Fibroblast of lung (primary cell): Measurements from ENCODE around the gene TSPOAP1. TPM values are rescaled to one million over a fixed set of nuclear protein-coding genes. Genes with fewer than 3 reads are reported as not detected.

ENCODE experiments used
- DNase-seq, 2 donors: peaks; one replicate each; pipeline versions ENCODE4 v3.0.0 to v3.0.0-alpha.2; 2010; ENCODE audit warnings: low read depth in 2 of 2
- H2AFZ ChIP-seq: 2 replicates; pipeline ENCODE4 v1.5.1; 2012; ENCODE audit warnings: low read length, control low read depth, inconsistent platforms
- H3K27ac ChIP-seq: 2 replicates; pipeline ENCODE4 v1.5.1; 2011; ENCODE audit warnings: low read length, control low read depth; ENCODE audit not compliant: insufficient read depth
- H3K27me3 ChIP-seq: 2 replicates; pipeline ENCODE4 v1.5.1; 2011; ENCODE audit warnings: mild to moderate bottlenecking, low read length; ENCODE audit not compliant: control insufficient read depth, insufficient read depth
- H3K36me3 ChIP-seq: 2 replicates; pipeline ENCODE4 v1.5.1; 2011; ENCODE audit warnings: low read length; ENCODE audit not compliant: control insufficient read depth, insufficient read depth
- H3K4me1 ChIP-seq: 2 replicates; pipeline ENCODE4 v1.5.1; 2011; ENCODE audit warnings: low read length; ENCODE audit not compliant: control insufficient read depth, insufficient read depth; ENCODE audit errors: extremely low read depth
- H3K4me2 ChIP-seq: 2 replicates; pipeline ENCODE4 v1.5.1; 2011; ENCODE audit warnings: low read length, control low read depth; ENCODE audit not compliant: insufficient read depth; ENCODE audit errors: extremely low read depth
- H3K4me3 ChIP-seq, 4 experiments: fragments of 200-600 bp in 1 of 4; sonication (generic) in 1 of 4; replicated peaks in 1 of 4; 2 replicates each; pipeline ENCODE4 v1.5.1; 2011 to 2016; ENCODE audit warnings: low read length in 4 of 4, low read depth in 3 of 4, mild to moderate bottlenecking in 3 of 4, control low read depth in 2 of 4, inconsistent platforms in 1 of 4, mixed read lengths in 1 of 4; ENCODE audit not compliant: insufficient read depth in 1 of 4; ENCODE audit errors: control extremely low read depth in 1 of 4
- H3K79me2 ChIP-seq: 2 replicates; pipeline ENCODE4 v1.5.1; 2012; ENCODE audit warnings: mild to moderate bottlenecking, low read length, inconsistent platforms; ENCODE audit not compliant: control insufficient read depth, insufficient read depth
- H3K9ac ChIP-seq: 2 replicates; pipeline ENCODE4 v1.5.1; 2011; ENCODE audit warnings: mild to moderate bottlenecking, low read length, control low read depth; ENCODE audit not compliant: insufficient read depth
- H3K9me3 ChIP-seq: 2 replicates; pipeline ENCODE4 v1.5.1; 2012; ENCODE audit warnings: low read depth, low read length; ENCODE audit not compliant: control insufficient read depth, insufficient read depth
- H4K20me1 ChIP-seq: 2 replicates; pipeline ENCODE4 v1.5.1; 2011; ENCODE audit warnings: low read length; ENCODE audit not compliant: control insufficient read depth, insufficient read depth; ENCODE audit errors: extremely low read depth
- EZH2 ChIP-seq: IDR thresholded peaks from 2 replicates; pipeline ENCODE4 v1.5.1; 2012; ENCODE audit warnings: low read length, control low read depth, mild to moderate bottlenecking; ENCODE audit errors: missing control alignments
- polyA plus RNA-seq, 2 donors: library from polyadenylated mRNA; depleted of rRNA in 1 of 2; stranded (reverse) in 1 of 2; unstranded in 1 of 2; fragments of >200 nt; gene quantifications; 2 replicates each; pipeline ENCODE4 v1.2.1, GENCODE V29; 2011 to 2012; ENCODE audit warnings: missing spikeins in 1 of 2
- total RNA-seq: library from RNA; depleted of rRNA; stranded (reverse); fragments of >200 nt; gene quantifications from 2 replicates; pipeline ENCODE4 v1.2.1, GENCODE V29; 2014
- TF ChIP-seq, protein P1 (sequence below), 2 donors: IDR thresholded peaks in 1 of 2; conservative IDR thresholded peaks in 1 of 2; 1 replicate in 1 of 2; 2 replicates in 1 of 2; pipeline ENCODE4 v1.5.1; 2011 to 2012; ENCODE audit warnings: low read length in 2 of 2, control low read depth in 1 of 2, inconsistent platforms in 1 of 2, low read depth in 1 of 2, mild to moderate bottlenecking in 1 of 2

Gene TSPOAP1
- total and polyA plus RNA-seq, 2 donors (not counting 1 experiment from before 2014, with no cell fraction given), result 0.23 to 4.0 TPM

- Histone ChIP-seq H3K27ac (no peak overlapping the region), H2AFZ (no peak overlapping the region), H3K27me3 (peaks cover 7% of the 10 kb centered on the region), H3K36me3 (no peaks in the 10 kb centered on the region), H4K20me1 (no peaks in the 10 kb centered on the region), H3K4me2 (no peak overlapping the region), H3K9me3 (no peaks in the 10 kb centered on the region), H3K4me1 (peaks cover 3% of the 10 kb centered on the region), H3K4me3 (no peak overlapping the region), H3K9ac (no peak overlapping the region), H3K79me2 (no peaks in the 10 kb centered on the region)
- DNase-seq, result no peak
- TF ChIP-seq EZH2, result no peak
- TF ChIP-seq, protein P1, sequence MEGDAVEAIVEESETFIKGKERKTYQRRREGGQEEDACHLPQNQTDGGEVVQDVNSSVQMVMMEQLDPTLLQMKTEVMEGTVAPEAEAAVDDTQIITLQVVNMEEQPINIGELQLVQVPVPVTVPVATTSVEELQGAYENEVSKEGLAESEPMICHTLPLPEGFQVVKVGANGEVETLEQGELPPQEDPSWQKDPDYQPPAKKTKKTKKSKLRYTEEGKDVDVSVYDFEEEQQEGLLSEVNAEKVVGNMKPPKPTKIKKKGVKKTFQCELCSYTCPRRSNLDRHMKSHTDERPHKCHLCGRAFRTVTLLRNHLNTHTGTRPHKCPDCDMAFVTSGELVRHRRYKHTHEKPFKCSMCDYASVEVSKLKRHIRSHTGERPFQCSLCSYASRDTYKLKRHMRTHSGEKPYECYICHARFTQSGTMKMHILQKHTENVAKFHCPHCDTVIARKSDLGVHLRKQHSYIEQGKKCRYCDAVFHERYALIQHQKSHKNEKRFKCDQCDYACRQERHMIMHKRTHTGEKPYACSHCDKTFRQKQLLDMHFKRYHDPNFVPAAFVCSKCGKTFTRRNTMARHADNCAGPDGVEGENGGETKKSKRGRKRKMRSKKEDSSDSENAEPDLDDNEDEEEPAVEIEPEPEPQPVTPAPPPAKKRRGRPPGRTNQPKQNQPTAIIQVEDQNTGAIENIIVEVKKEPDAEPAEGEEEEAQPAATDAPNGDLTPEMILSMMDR (conservative IDR thresholded peaks at IDR 0.05 in 1 of 2, IDR thresholded peaks at IDR 0.05 in 1 of 2; ENCODE audit: low read depth in 1 of 2, low read length in 2 of 2), result no peak
These were observed 2.6 kb upstream of the TSPOAP1 start for GRCh38 chr17:58330997-58331814.

- no peak for DNase-seq
- Histone ChIP-seq H3K27ac (no peak overlapping the region), H3K4me3 (no peak overlapping the region), H3K27me3 (peaks cover 7% of the 10 kb centered on the region), H3K79me2 (no peaks in the 10 kb centered on the region), H3K9me3 (no peaks in the 10 kb centered on the region), H3K36me3 (no peaks in the 10 kb centered on the region), H4K20me1 (no peaks in the 10 kb centered on the region), H3K9ac (no peak overlapping the region), H2AFZ (no peak overlapping the region), H3K4me2 (no peak overlapping the region), H3K4me1 (no peaks in the 10 kb centered on the region)
- no peak for TF ChIP-seq EZH2
- TF ChIP-seq, protein P1 (conservative IDR thresholded peaks at IDR 0.05 in 1 of 2, IDR thresholded peaks at IDR 0.05 in 1 of 2; ENCODE audit: low read depth in 1 of 2, low read length in 2 of 2), result no peak
These were observed 2.0 kb upstream of the TSPOAP1 start for GRCh38 chr17:58330538-58330996.

DNA sequence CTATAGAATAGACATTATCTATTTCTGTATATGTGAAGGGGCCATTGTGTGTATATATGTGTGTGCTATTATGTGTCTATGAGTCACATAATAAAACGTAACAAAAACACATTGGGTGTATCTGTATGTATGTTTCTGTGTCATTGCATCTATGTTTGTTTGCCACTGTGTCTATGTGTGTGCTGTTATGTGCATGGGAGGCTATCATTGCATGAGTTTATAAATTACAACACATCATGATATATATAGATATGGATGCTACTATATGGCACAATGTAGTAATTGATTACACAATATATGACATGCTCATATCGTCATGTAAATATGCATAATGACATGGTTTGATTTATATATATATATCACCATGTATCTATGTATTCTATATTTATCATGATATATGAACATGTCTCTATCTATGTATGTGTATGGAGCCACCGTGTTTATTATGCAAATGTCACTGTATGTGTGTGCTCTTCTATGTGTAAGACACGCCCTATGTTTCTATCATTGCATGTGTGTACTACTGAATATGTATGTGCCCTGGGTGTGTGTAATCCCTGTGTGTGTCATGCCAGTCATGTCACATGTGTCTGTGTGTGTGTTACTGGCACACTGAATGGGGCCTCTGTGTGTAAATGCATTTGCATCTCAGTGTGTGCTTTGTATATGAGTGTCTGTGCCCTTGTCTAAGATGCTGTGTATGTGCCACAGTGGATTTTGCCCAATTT is 1.4 kb upstream of the TSPOAP1 start:
- H3K27me3 ChIP-seq, result peaks cover 11% of the 10 kb centered on the region
- TF ChIP-seq EZH2, result no peak
- TF ChIP-seq, protein P1 (conservative IDR thresholded peaks at IDR 0.05 in 1 of 2, IDR thresholded peaks at IDR 0.05 in 1 of 2; ENCODE audit: low read depth in 1 of 2, low read length in 2 of 2), result no peak
- no peak overlapping the region for H2AFZ ChIP-seq
- DNase-seq, result no peak
- no peaks in the 10 kb centered on the region for H3K9me3 ChIP-seq
- no peak overlapping the region for H3K4me2 ChIP-seq
- H3K4me3 ChIP-seq, result no peak overlapping the region
- H3K4me1 ChIP-seq, result no peaks in the 10 kb centered on the region
- no peak overlapping the region for H3K27ac ChIP-seq
- H3K36me3 ChIP-seq, result no peaks in the 10 kb centered on the region
- no peaks in the 10 kb centered on the region for H3K79me2 ChIP-seq
- no peak overlapping the region for H3K9ac ChIP-seq
- H4K20me1 ChIP-seq, result no peaks in the 10 kb centered on the region
